Measurements from ENCODE around the gene HMHB1.

- TF ChIP-seq POLR2A (IDR thresholded peaks at IDR 0.05; ENCODE audit: low read depth, low read length): no peak
- TF ChIP-seq POLR2AphosphoS5 (IDR thresholded peaks at IDR 0.05; ENCODE audit: low read depth, low read length): no peak
These were observed 11.2 kb upstream of the HMHB1 start for GRCh38 chr5:143800715-143801114.

Measured in GM12892 (cell line).